Suprapubic skin (tissue), 4 donors: ENCODE results near the gene ZNF98.

Source experiments
- POLR2A ChIP-seq, 2 donors: fragments of 450-650 bp; IDR thresholded peaks; one replicate each; pipeline ENCODE4 v1.6.1; 2017; ENCODE audit warnings: antibody characterized with exemption in 2 of 2, mild to moderate bottlenecking in 2 of 2, moderate library complexity in 2 of 2
- POLR2AphosphoS5 ChIP-seq, 3 donors: sonication (generic); formaldehyde crosslinking; IDR thresholded peaks; one replicate each; pipeline ENCODE4 v1.6.1; 2017; ENCODE audit warnings: antibody characterized with exemption in 3 of 3
- TF ChIP-seq, protein P1 (sequence below), 2 donors: fragments of 200-600 bp in 1 of 2; fragments of 450-650 bp in 1 of 2; sonication (generic) in 1 of 2; IDR thresholded peaks; one replicate each; pipeline ENCODE4 v1.5.1; 2016 to 2019; ENCODE audit warnings: antibody characterized with exemption in 2 of 2, mild to moderate bottlenecking in 1 of 2, moderate library complexity in 1 of 2

- TF ChIP-seq, protein P1, sequence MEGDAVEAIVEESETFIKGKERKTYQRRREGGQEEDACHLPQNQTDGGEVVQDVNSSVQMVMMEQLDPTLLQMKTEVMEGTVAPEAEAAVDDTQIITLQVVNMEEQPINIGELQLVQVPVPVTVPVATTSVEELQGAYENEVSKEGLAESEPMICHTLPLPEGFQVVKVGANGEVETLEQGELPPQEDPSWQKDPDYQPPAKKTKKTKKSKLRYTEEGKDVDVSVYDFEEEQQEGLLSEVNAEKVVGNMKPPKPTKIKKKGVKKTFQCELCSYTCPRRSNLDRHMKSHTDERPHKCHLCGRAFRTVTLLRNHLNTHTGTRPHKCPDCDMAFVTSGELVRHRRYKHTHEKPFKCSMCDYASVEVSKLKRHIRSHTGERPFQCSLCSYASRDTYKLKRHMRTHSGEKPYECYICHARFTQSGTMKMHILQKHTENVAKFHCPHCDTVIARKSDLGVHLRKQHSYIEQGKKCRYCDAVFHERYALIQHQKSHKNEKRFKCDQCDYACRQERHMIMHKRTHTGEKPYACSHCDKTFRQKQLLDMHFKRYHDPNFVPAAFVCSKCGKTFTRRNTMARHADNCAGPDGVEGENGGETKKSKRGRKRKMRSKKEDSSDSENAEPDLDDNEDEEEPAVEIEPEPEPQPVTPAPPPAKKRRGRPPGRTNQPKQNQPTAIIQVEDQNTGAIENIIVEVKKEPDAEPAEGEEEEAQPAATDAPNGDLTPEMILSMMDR (IDR thresholded peaks at IDR 0.05) = no peak
- TF ChIP-seq POLR2AphosphoS5 (IDR thresholded peaks at IDR 0.05) (no peak), POLR2A (IDR thresholded peaks at IDR 0.05) (no peak)
Observed at GRCh38 chr19:22422211-22422610, at the start of gene ZNF98.
